Measurements from ENCODE around the gene EDC4.
A peak's percentile ranks its signal among the peaks of the same experiment; 100 is the strongest.
"Not testable (repeated sequence)": the region's sequence is repeated elsewhere in the genome, so short reads cannot be mapped to it uniquely, and the experiment has no call there.

Gene EDC4

GRCh38 chr16:67828651-67829050 is 44.2 kb upstream of the EDC4 start:
- Histone ChIP-seq H3K79me2 (ENCODE audit: insufficient read depth, low read depth) (peaks cover 14% of the 10 kb centered on the region), H3K27ac (no peak overlapping the region), H3K27me3 (ENCODE audit: insufficient read depth, low read depth) (no peaks in the 10 kb centered on the region), H3K4me3 (IDR thresholded peaks at IDR 0.05; ENCODE audit: insufficient read depth, low read depth, low read length) (no peak overlapping the region), H3K4me2 (no peak overlapping the region), H3K4me1 (ENCODE audit: low read depth, poor library complexity, severe bottlenecking) (peaks cover 4% of the 10 kb centered on the region), H3K9ac (no peak overlapping the region), H2AFZ (ENCODE audit: low read depth) (no peak overlapping the region), H4K20me1 (ENCODE audit: insufficient read depth) (no peaks in the 10 kb centered on the region), H3K36me3 (ENCODE audit: insufficient read depth) (no peaks in the 10 kb centered on the region; the same call in 1 of the 2 replicates)
- TF ChIP-seq, protein P1, sequence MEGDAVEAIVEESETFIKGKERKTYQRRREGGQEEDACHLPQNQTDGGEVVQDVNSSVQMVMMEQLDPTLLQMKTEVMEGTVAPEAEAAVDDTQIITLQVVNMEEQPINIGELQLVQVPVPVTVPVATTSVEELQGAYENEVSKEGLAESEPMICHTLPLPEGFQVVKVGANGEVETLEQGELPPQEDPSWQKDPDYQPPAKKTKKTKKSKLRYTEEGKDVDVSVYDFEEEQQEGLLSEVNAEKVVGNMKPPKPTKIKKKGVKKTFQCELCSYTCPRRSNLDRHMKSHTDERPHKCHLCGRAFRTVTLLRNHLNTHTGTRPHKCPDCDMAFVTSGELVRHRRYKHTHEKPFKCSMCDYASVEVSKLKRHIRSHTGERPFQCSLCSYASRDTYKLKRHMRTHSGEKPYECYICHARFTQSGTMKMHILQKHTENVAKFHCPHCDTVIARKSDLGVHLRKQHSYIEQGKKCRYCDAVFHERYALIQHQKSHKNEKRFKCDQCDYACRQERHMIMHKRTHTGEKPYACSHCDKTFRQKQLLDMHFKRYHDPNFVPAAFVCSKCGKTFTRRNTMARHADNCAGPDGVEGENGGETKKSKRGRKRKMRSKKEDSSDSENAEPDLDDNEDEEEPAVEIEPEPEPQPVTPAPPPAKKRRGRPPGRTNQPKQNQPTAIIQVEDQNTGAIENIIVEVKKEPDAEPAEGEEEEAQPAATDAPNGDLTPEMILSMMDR (conservative IDR thresholded peaks at IDR 0.05; ENCODE audit: low read depth, low read length) = no peak

DNA sequence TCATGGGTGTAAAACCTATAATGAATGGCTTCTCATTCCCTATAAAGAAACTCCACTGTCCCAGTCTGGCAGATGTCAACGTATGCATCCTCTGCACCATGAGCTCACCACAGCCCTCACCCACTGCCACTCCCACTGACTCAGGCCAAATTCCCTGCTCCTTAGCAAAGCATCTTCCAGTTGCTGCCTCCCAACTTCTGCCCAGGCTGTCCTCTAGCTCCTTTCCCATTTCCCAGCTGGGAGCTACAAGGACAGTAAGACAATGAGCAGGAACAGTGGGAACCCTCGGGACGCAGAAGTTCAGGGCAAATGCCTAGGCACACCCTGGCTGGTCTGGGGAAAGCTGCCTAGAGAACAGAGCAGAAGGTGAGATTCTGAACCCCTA is 39.8 kb upstream of the EDC4 start:
- Histone ChIP-seq H3K36me3 (ENCODE audit: insufficient read depth) (no peaks in the 10 kb centered on the region; the same call in 1 of the 2 replicates), H3K27me3 (ENCODE audit: insufficient read depth, low read depth) (0 out of 2 replicates have a peak, but pooled peaks cover 2% of the 10 kb centered on the region), H3K9ac (peak overlapping the region; percentile 95), H3K4me2 (peak overlapping the region; percentile 99), H3K27ac (peak overlapping the region; percentile 56), H4K20me1 (ENCODE audit: insufficient read depth) (no peaks in the 10 kb centered on the region), H3K4me1 (ENCODE audit: low read depth, poor library complexity, severe bottlenecking) (peaks cover 10% of the 10 kb centered on the region), H2AFZ (ENCODE audit: low read depth) (peak overlapping the region; percentile 96; the same call in 1 of the 2 replicates), H3K4me3 (IDR thresholded peaks at IDR 0.05; ENCODE audit: insufficient read depth, low read depth, low read length) (peak overlapping the region; percentile 41), H3K79me2 (ENCODE audit: insufficient read depth, low read depth) (peaks cover 14% of the 10 kb centered on the region)
- TF ChIP-seq, protein P1 (conservative IDR thresholded peaks at IDR 0.05; ENCODE audit: low read depth, low read length) = no peak

GRCh38 chr16:67833415-67834241 is 39.2 kb upstream of the EDC4 start:
- Histone ChIP-seq H3K79me2 (ENCODE audit: insufficient read depth, low read depth) (peaks cover 14% of the 10 kb centered on the region), H3K36me3 (ENCODE audit: insufficient read depth) (no peaks in the 10 kb centered on the region; the same call in 1 of the 2 replicates), H3K4me1 (ENCODE audit: low read depth, poor library complexity, severe bottlenecking) (peaks cover 10% of the 10 kb centered on the region), H4K20me1 (ENCODE audit: insufficient read depth) (no peaks in the 10 kb centered on the region), H3K27me3 (ENCODE audit: insufficient read depth, low read depth) (0 out of 2 replicates have a peak, but pooled peaks cover 2% of the 10 kb centered on the region), H3K9ac (peak overlapping the region; percentile 95), H3K4me2 (peak overlapping the region; percentile 99), H3K4me3 (IDR thresholded peaks at IDR 0.05; ENCODE audit: insufficient read depth, low read depth, low read length) (peak overlapping the region; percentile 41), H2AFZ (ENCODE audit: low read depth) (peak overlapping the region; percentile 96), H3K27ac (peak overlapping the region; percentile 56)
- TF ChIP-seq, protein P1 (conservative IDR thresholded peaks at IDR 0.05; ENCODE audit: low read depth, low read length) = no peak

DNA sequence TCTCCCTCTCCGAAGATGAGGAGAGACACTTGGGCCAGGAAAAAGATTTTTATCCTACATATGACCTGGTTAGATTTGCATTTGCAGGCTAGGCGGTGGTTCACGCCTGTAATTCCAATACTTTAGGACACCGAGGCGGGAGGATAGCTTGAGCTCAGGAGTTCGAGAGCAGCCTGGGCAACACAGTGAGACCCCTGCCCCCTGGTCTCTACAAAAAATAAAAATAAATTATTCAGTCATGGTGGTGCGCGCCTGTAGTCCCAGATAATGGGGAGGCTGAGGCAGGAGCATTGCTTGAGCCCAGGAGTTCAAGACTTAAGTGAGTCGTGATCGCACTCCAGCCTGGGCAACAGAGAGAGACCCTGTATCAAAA is 38.6 kb upstream of the EDC4 start:
- Histone ChIP-seq H3K4me1 (ENCODE audit: low read depth, poor library complexity, severe bottlenecking) (peaks cover 10% of the 10 kb centered on the region), H3K9ac (peak overlapping the region; percentile 95; the same call in 1 of the 2 replicates), H3K27ac (no peak overlapping the region)

DNA sequence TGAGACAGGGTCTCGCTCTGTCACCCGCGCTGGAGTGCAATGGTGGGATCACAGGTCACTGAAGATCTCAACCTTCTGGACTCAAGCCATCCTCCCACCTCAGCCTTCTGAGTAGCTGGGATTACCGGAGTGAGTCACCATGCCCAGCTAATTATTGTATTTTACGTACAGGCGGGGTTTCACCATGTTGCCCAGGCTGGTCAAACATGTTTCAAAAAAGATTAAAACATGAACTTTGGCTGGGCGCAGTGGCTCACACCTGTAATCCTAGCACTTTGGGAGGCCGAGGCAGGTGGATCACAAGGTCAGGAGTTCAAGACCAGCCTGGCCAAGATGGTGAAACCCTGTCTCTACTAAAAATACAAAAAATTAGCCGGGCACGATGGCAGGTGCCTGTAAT is 35.7 kb upstream of the EDC4 start:
- not testable (repeated sequence) for H2AFZ ChIP-seq (ENCODE audit: low read depth); H3K9ac ChIP-seq; H3K4me3 ChIP-seq (IDR thresholded peaks at IDR 0.05; ENCODE audit: insufficient read depth, low read depth, low read length); H3K4me2 ChIP-seq; H3K36me3 ChIP-seq (ENCODE audit: insufficient read depth); H4K20me1 ChIP-seq (ENCODE audit: insufficient read depth); H3K27ac ChIP-seq; H3K27me3 ChIP-seq (ENCODE audit: insufficient read depth, low read depth)
- H3K4me1 ChIP-seq (ENCODE audit: low read depth, poor library complexity, severe bottlenecking) = peaks cover 14% of the 10 kb centered on the region
- H3K79me2 ChIP-seq (ENCODE audit: insufficient read depth, low read depth) = peaks cover 13% of the 10 kb centered on the region

More for the DNA sequence above, 38.6 kb upstream of the EDC4 start:
- TF ChIP-seq, protein P1 (conservative IDR thresholded peaks at IDR 0.05; ENCODE audit: low read depth, low read length) = no peak
- Histone ChIP-seq H4K20me1 (ENCODE audit: insufficient read depth) (no peaks in the 10 kb centered on the region), H3K79me2 (ENCODE audit: insufficient read depth, low read depth) (peaks cover 14% of the 10 kb centered on the region), H3K27me3 (ENCODE audit: insufficient read depth, low read depth) (0 out of 2 replicates have a peak, but pooled peaks cover 2% of the 10 kb centered on the region), H3K4me2 (peak overlapping the region; percentile 99), H3K36me3 (ENCODE audit: insufficient read depth) (no peaks in the 10 kb centered on the region; the same call in 1 of the 2 replicates), H2AFZ (ENCODE audit: low read depth) (peak overlapping the region; percentile 96), H3K4me3 (IDR thresholded peaks at IDR 0.05; ENCODE audit: insufficient read depth, low read depth, low read length) (no peak overlapping the region)
